GM10266 (cell line): ENCODE results near the gene CRYAB.
"Not testable (repeated sequence)": the region's sequence is repeated elsewhere in the genome, so short reads cannot be mapped to it uniquely, and the experiment has no call there.

ENCODE experiments used
- DNase-seq: peaks from one replicate; pipeline ENCODE4 v3.0.0; 2012; ENCODE audit errors: extremely low spot score
- TF ChIP-seq, protein P1 (sequence below): IDR thresholded peaks from 2 replicates; pipeline ENCODE4 v1.5.1; 2012; ENCODE audit warnings: mild to moderate bottlenecking, low read depth; ENCODE audit not compliant: control insufficient read depth, insufficient read depth; ENCODE audit errors: missing control alignments

Gene CRYAB

DNA sequence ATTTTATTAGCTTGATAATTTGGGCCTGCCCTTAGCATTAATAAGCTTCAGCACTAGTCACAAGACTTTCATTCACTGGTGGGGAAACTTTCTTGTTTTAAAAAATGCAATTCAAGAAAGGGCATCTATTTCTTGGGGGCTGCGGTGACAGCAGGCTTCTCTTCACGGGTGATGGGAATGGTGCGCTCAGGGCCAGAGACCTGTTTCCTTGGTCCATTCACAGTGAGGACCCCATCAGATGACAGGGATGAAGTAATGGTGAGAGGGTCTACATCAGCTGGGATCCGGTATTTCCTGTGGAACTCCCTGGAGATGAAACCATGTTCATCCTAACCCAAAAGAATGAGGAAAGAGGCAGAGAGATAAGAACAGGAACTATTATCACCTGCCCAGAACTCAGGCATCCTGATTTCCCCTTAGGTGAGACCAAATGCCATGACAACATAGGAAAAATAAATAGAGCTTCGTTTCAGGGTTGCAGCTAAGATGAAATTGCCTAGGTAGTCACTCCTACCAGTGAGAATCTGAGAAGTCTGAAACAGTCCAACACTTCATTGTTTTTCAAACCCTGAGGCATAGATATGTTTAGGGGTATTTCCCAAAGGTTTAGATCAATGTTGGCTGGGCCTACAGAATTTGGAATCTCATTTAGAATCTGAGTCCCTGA, 2.8 kb downstream of the CRYAB start:
- TF ChIP-seq, protein P1, sequence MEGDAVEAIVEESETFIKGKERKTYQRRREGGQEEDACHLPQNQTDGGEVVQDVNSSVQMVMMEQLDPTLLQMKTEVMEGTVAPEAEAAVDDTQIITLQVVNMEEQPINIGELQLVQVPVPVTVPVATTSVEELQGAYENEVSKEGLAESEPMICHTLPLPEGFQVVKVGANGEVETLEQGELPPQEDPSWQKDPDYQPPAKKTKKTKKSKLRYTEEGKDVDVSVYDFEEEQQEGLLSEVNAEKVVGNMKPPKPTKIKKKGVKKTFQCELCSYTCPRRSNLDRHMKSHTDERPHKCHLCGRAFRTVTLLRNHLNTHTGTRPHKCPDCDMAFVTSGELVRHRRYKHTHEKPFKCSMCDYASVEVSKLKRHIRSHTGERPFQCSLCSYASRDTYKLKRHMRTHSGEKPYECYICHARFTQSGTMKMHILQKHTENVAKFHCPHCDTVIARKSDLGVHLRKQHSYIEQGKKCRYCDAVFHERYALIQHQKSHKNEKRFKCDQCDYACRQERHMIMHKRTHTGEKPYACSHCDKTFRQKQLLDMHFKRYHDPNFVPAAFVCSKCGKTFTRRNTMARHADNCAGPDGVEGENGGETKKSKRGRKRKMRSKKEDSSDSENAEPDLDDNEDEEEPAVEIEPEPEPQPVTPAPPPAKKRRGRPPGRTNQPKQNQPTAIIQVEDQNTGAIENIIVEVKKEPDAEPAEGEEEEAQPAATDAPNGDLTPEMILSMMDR = no peak
- DNase-seq = no peak

DNA sequence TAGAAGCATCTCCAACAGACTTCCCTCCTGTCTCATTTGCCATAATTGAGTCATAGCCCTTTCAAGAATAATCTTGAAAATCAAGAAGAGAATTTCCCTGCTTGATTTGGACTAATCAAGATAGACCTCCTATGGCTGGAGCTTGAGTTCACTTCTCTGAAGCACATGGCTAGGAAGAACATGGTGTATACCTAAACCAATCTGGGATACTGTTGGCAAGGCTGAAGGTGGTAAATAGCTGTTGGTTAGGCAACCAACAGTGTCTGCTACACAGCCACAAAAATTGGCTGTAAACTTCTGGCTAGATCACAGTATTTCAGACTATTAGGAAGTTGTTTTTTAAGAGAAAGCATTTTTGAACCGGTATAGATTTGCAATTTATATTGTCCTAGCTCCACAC, 4.9 kb downstream of the CRYAB start:
- TF ChIP-seq, protein P1 = no peak
- no peak for DNase-seq

DNA sequence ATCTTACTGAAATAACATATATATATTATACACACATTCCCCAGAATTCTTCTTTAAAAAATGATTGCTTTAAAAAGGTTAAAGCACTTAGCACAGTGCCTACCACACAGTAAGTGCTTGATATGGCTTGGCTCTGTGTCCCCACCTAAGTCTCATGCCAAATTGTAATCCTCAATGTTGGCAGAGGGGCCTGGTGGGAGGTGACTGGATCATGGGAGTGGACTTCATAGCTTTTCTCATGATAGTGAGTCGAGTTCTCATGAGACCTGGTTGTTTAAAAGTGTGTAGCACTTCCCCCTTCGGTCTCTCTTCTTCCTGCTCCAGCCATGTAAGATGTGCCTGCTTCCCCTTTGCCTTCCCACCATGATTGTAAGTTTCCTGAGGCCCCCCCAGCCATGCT, 6.2 kb downstream of the CRYAB start:
- TF ChIP-seq, protein P1 = no peak
- DNase-seq = no peak

DNA sequence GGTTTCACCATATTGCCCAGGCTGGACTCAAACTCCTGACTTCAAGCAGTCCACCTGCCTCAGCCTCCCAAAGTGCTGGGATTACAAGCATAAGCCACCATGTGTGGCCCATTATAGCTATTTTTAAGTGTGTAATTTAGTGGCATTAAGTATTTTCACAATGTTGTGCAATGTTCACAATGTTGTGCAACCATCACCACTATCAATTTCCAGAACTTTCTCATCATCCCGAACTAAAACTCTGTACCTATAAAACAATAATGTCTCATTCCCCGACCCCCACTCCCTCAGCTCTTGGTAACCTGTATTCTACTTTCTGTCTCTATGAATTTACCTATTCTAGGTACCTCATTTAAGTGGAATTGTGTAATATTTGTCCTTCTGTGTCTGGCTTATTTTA, 24.7 kb downstream of the CRYAB start:
- DNase-seq = no peak
- TF ChIP-seq, protein P1 = no peak

DNA sequence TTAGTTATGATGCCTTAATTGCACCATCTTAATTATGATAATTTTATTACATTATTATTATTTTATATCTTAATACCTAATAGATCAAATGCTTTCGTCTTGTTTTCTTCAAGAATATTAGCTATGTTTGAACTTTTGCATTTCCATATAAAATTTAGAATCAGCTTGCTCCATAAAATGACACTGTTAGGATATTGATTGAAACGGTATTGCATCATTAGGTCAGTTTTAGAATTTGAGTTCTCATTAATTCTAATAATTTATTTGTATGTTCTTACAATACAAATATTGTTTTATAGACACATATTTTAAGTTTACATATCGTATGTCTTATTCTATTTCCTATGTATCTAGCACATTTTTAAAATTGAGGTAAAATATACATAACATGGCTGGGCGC, 25.5 kb downstream of the CRYAB start:
- no peak for DNase-seq
- TF ChIP-seq, protein P1 = no peak

DNA sequence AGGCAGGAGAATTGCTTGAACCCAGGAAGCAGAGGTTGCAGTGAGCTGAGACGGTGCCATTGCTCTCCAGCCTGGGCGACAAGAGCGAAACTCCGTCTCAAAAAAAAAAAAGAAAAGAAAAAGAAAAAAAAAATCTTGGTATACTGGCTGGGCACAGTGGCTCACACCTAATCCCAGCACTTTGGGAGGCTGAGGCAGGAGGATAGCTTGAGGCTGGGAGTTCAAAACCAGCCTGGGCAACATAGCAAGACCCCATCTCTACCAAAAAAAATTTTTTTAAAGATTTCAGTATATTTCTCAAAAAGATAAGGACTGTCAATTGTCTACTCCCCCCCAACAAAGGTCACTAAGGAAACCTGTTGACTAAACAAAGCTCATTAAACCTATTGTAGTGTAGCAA, 26.5 kb downstream of the CRYAB start:
- not testable (repeated sequence) for DNase-seq

DNA sequence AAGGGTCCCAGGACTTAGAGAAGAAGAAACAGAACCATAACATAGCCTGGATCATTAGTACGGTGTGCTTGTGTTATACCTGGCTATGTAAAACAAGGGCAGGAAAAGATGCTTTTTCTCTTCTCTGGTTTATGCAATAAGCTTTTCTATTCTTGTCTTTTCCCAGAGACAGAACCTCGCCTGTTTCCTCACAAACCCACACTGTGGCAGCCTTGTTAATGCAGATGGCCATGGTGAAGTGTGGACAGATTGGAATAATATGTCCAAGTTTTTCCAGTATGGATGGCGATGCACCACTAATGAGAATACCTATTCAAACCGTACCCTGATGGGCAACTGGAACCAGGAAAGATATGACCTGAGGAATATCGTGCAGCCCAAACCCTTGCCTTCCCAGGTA, 29.4 kb downstream of the CRYAB start:
- no peak for DNase-seq
- TF ChIP-seq, protein P1 = no peak

DNA sequence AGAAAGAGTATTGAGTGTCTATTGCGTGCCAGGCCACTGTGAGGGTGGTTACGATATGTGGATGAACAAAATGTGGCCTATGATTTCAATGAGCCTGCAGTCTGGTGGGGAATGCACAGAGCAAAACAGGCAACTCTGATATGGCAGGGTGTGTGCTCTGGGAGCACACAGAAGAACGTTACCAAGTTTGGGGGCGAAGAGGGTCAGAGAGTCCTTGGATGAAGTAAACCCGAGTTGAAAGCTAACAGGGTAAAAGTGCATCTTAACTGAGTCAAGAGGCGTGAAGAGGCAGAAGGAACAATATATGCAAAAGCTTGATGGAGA, 32.0 kb downstream of the CRYAB start:
- no peak for DNase-seq
- TF ChIP-seq, protein P1 = no peak
